ENCODE data around the gene EPHB6. TPM values are rescaled to one million over a fixed set of nuclear protein-coding genes. Genes with fewer than 3 reads are reported as not detected.

The EPHB6 gene
- total RNA-seq, 1 donor from 2014 or later: 1.0 TPM

- Histone ChIP-seq H3K9ac (ENCODE audit: low read depth in 1 of 3, low read length in 3 of 3) (no peak overlapping the region), H3K4me3 (ENCODE audit: low read length in 3 of 3) (no peak overlapping the region), H3K36me3 (ENCODE audit: control insufficient read depth in 3 of 3, insufficient read depth in 3 of 3, low read length in 3 of 3) (no peaks in the 10 kb centered on the region), H3K27me3 (ENCODE audit: control insufficient read depth in 3 of 3, insufficient read depth in 3 of 3, low read length in 3 of 3) (no peaks in the 10 kb centered on the region), H3K27ac (ENCODE audit: low read depth, low read length) (no peak overlapping the region), H3K4me1 (ENCODE audit: control insufficient read depth in 3 of 3, insufficient read depth in 3 of 3, low read length in 3 of 3) (no peaks in the 10 kb centered on the region), H3K9me3 (ENCODE audit: control insufficient read depth in 3 of 3, low read length in 3 of 3) (no peaks in the 10 kb centered on the region)
Measured at GRCh38 chr7:142862786-142863400, 8.0 kb downstream of the EPHB6 start.

DNA sequence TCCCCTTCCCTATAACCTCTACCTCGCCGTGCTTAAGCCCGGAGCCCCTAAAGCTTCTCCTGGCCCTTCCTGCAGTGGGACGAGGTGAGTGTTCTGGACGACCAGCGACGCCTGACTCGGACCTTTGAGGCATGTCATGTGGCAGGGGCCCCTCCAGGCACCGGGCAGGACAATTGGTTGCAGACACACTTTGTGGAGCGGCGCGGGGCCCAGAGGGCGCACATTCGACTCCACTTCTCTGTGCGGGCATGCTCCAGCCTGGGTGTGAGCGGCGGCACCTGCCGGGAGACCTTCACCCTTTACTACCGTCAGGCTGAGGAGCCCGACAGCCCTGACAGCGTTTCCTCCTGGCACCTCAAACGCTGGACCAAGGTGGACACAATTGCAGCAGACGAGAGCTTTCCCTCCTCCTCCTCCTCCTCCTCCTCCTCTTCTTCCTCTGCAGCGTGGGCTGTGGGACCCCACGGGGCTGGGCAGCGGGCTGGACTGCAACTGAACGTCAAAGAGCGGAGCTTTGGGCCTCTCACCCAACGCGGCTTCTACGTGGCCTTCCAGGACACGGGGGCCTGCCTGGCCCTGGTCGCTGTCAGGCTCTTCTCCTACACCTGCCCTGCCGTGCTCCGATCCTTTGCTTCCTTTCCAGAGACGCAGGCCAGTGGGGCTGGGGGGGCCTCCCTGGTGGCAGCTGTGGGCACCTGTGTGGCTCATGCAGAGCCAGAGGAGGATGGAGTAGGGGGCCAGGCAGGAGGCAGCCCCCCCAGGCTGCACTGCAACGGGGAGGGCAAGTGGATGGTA, 9.2 kb downstream of the EPHB6 start:
- no peak overlapping the region for H3K27ac ChIP-seq (ENCODE audit: low read depth, low read length)
- no peak overlapping the region for H3K4me3 ChIP-seq (ENCODE audit: low read length in 3 of 3)
- no peaks in the 10 kb centered on the region for H3K4me1 ChIP-seq (ENCODE audit: control insufficient read depth in 3 of 3, insufficient read depth in 3 of 3, low read length in 3 of 3)
- H3K36me3 ChIP-seq (ENCODE audit: control insufficient read depth in 3 of 3, insufficient read depth in 3 of 3, low read length in 3 of 3): no peaks in the 10 kb centered on the region
- H3K9me3 ChIP-seq (ENCODE audit: control insufficient read depth in 3 of 3, low read length in 3 of 3): no peaks in the 10 kb centered on the region
- no peaks in the 10 kb centered on the region for H3K27me3 ChIP-seq (ENCODE audit: control insufficient read depth in 3 of 3, insufficient read depth in 3 of 3, low read length in 3 of 3)
- no peak overlapping the region for H3K9ac ChIP-seq (ENCODE audit: low read depth in 1 of 3, low read length in 3 of 3)

GRCh38 chr7:142864980-142865747, 10.3 kb downstream of the EPHB6 start:
- H3K27me3 ChIP-seq (ENCODE audit: control insufficient read depth in 3 of 3, insufficient read depth in 3 of 3, low read length in 3 of 3): no peaks in the 10 kb centered on the region
- H3K4me1 ChIP-seq (ENCODE audit: control insufficient read depth in 3 of 3, insufficient read depth in 3 of 3, low read length in 3 of 3): no peaks in the 10 kb centered on the region
- H3K9ac ChIP-seq (ENCODE audit: low read depth in 1 of 3, low read length in 3 of 3): no peak overlapping the region
- no peaks in the 10 kb centered on the region for H3K9me3 ChIP-seq (ENCODE audit: control insufficient read depth in 3 of 3, low read length in 3 of 3)
- H3K36me3 ChIP-seq (ENCODE audit: control insufficient read depth in 3 of 3, insufficient read depth in 3 of 3, low read length in 3 of 3): no peaks in the 10 kb centered on the region
- no peak overlapping the region for H3K4me3 ChIP-seq (ENCODE audit: low read length in 3 of 3)
- H3K27ac ChIP-seq (ENCODE audit: low read depth, low read length): no peak overlapping the region

GRCh38 chr7:142865766-142866165, 10.9 kb downstream of the EPHB6 start:
- H3K36me3 ChIP-seq (ENCODE audit: control insufficient read depth in 3 of 3, insufficient read depth in 3 of 3, low read length in 3 of 3): no peaks in the 10 kb centered on the region
- H3K27me3 ChIP-seq (ENCODE audit: control insufficient read depth in 3 of 3, insufficient read depth in 3 of 3, low read length in 3 of 3): no peaks in the 10 kb centered on the region
- H3K4me1 ChIP-seq (ENCODE audit: control insufficient read depth in 3 of 3, insufficient read depth in 3 of 3, low read length in 3 of 3): no peaks in the 10 kb centered on the region
- H3K9me3 ChIP-seq (ENCODE audit: control insufficient read depth in 3 of 3, low read length in 3 of 3): no peaks in the 10 kb centered on the region
- H3K4me3 ChIP-seq (ENCODE audit: low read length in 3 of 3): no peak overlapping the region
- H3K27ac ChIP-seq (ENCODE audit: low read depth, low read length): no peak overlapping the region
- no peak overlapping the region for H3K9ac ChIP-seq (ENCODE audit: low read depth in 1 of 3, low read length in 3 of 3)

DNA sequence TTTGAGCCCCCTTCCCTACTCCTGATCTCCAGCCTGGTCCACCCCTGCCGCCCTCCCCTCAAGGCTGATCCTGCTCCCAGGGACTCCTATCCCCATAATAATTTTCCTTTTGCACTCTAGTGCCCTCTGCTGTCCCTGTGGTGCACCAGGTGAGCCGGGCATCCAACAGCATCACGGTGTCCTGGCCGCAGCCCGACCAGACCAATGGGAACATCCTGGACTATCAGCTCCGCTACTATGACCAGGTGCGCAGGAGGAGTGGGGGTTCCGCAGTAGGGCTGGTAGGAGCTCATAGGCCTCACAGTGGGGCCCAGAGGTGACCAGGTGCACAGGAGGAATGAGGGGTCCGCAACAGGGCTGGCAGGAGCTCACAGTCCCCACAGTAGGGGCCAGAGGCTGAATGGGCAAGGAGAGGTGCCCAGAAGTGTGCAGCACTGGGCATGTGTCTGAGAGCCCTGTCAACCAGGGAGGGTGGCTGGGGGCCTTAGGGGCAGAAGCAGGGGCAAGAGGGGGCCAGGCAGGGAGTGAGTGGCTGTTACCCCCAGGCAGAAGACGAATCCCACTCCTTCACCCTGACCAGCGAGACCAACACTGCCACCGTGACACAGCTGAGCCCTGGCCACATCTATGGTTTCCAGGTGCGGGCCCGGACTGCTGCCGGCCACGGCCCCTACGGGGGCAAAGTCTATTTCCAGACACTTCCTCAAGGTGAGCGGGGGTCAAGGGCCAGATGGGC, 11.7 kb downstream of the EPHB6 start:
- H3K9ac ChIP-seq (ENCODE audit: low read depth in 1 of 3, low read length in 3 of 3): no peak overlapping the region
- H3K4me1 ChIP-seq (ENCODE audit: control insufficient read depth in 3 of 3, insufficient read depth in 3 of 3, low read length in 3 of 3): no peaks in the 10 kb centered on the region
- no peak overlapping the region for H3K4me3 ChIP-seq (ENCODE audit: low read length in 3 of 3)
- H3K27ac ChIP-seq (ENCODE audit: low read depth, low read length): no peak overlapping the region
- no peaks in the 10 kb centered on the region for H3K9me3 ChIP-seq (ENCODE audit: control insufficient read depth in 3 of 3, low read length in 3 of 3)
- no peaks in the 10 kb centered on the region for H3K36me3 ChIP-seq (ENCODE audit: control insufficient read depth in 3 of 3, insufficient read depth in 3 of 3, low read length in 3 of 3)
- H3K27me3 ChIP-seq (ENCODE audit: control insufficient read depth in 3 of 3, insufficient read depth in 3 of 3, low read length in 3 of 3): no peaks in the 10 kb centered on the region

DNA sequence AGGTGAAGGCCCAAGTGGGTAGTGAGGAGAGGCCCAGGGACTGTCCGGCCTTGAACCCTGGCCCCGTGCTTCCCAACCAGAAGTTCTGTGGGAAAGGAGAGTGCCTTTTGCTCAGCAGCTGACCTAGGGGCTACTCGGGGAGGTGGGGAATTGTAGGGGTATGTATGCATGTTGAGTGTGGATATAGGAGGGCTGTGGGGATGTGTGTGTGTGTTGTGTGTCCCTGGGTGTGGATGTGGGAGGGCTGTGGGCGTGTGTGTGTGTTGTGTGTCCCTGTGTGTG, 12.2 kb downstream of the EPHB6 start:
- H3K4me1 ChIP-seq (ENCODE audit: control insufficient read depth in 3 of 3, insufficient read depth in 3 of 3, low read length in 3 of 3): no peaks in the 10 kb centered on the region
- no peaks in the 10 kb centered on the region for H3K36me3 ChIP-seq (ENCODE audit: control insufficient read depth in 3 of 3, insufficient read depth in 3 of 3, low read length in 3 of 3)
- no peak overlapping the region for H3K27ac ChIP-seq (ENCODE audit: low read depth, low read length)
- H3K9me3 ChIP-seq (ENCODE audit: control insufficient read depth in 3 of 3, low read length in 3 of 3): no peaks in the 10 kb centered on the region
- H3K27me3 ChIP-seq (ENCODE audit: control insufficient read depth in 3 of 3, insufficient read depth in 3 of 3, low read length in 3 of 3): no peaks in the 10 kb centered on the region
- no peak overlapping the region for H3K4me3 ChIP-seq (ENCODE audit: low read length in 3 of 3)
- no peak overlapping the region for H3K9ac ChIP-seq (ENCODE audit: low read depth in 1 of 3, low read length in 3 of 3)

GRCh38 chr7:142867398-142868187, 12.7 kb downstream of the EPHB6 start:
- Histone ChIP-seq H3K27me3 (ENCODE audit: control insufficient read depth in 3 of 3, insufficient read depth in 3 of 3, low read length in 3 of 3) (no peaks in the 10 kb centered on the region), H3K4me3 (ENCODE audit: low read length in 3 of 3) (no peak overlapping the region), H3K27ac (ENCODE audit: low read depth, low read length) (no peak overlapping the region), H3K4me1 (ENCODE audit: control insufficient read depth in 3 of 3, insufficient read depth in 3 of 3, low read length in 3 of 3) (no peaks in the 10 kb centered on the region), H3K9ac (ENCODE audit: low read depth in 1 of 3, low read length in 3 of 3) (no peak overlapping the region), H3K36me3 (ENCODE audit: control insufficient read depth in 3 of 3, insufficient read depth in 3 of 3, low read length in 3 of 3) (no peaks in the 10 kb centered on the region), H3K9me3 (ENCODE audit: control insufficient read depth in 3 of 3, low read length in 3 of 3) (no peaks in the 10 kb centered on the region)

GRCh38 chr7:142868188-142868985, 13.5 kb downstream of the EPHB6 start:
- Histone ChIP-seq H3K9me3 (ENCODE audit: control insufficient read depth in 3 of 3, low read length in 3 of 3) (no peaks in the 10 kb centered on the region), H3K4me1 (ENCODE audit: control insufficient read depth in 3 of 3, insufficient read depth in 3 of 3, low read length in 3 of 3) (no peaks in the 10 kb centered on the region), H3K9ac (ENCODE audit: low read depth in 1 of 3, low read length in 3 of 3) (no peak overlapping the region), H3K27me3 (ENCODE audit: control insufficient read depth in 3 of 3, insufficient read depth in 3 of 3, low read length in 3 of 3) (peaks cover 0 to 2% (median 0%) of the 10 kb centered on the region in 3 donors), H3K36me3 (ENCODE audit: control insufficient read depth in 3 of 3, insufficient read depth in 3 of 3, low read length in 3 of 3) (no peaks in the 10 kb centered on the region), H3K27ac (ENCODE audit: low read depth, low read length) (no peak overlapping the region), H3K4me3 (ENCODE audit: low read length in 3 of 3) (no peak overlapping the region)

DNA sequence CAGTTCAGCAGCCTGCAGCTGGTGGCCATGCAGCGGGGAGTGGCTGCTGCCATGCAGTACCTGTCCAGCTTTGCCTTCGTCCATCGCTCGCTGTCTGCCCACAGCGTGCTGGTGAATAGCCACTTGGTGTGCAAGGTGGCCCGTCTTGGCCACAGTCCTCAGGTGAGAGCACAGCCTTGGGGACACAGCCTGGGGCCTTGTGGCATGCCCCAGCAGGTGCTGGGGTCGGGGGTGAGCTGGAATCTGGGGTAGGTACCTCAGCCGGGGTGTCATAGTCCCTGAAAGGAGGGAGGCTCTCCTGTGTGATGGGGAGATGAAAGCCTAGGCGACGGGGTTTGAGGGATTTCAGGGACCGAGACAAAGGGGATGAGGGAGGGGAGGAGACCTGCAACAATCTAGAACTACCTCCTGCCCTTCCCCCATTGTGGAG, 14.1 kb downstream of the EPHB6 start:
- Histone ChIP-seq H3K4me1 (ENCODE audit: control insufficient read depth in 3 of 3, insufficient read depth in 3 of 3, low read length in 3 of 3) (no peaks in the 10 kb centered on the region), H3K4me3 (ENCODE audit: low read length in 3 of 3) (no peak overlapping the region), H3K9ac (ENCODE audit: low read depth in 1 of 3, low read length in 3 of 3) (no peak overlapping the region), H3K27me3 (ENCODE audit: control insufficient read depth in 3 of 3, insufficient read depth in 3 of 3, low read length in 3 of 3) (peaks cover 0 to 4% (median 0%) of the 10 kb centered on the region in 3 donors), H3K27ac (ENCODE audit: low read depth, low read length) (no peak overlapping the region), H3K9me3 (ENCODE audit: control insufficient read depth in 3 of 3, low read length in 3 of 3) (no peaks in the 10 kb centered on the region), H3K36me3 (ENCODE audit: control insufficient read depth in 3 of 3, insufficient read depth in 3 of 3, low read length in 3 of 3) (no peaks in the 10 kb centered on the region)

All from skeletal muscle tissue (tissue), 4 donors.